Measurements from ENCODE around the gene CHRNE. TPM values are rescaled to one million over a fixed set of nuclear protein-coding genes. Genes with fewer than 3 reads are reported as not detected.

CHRNE gene
- total and polyA plus RNA-seq, 2 of the 8 experiments (the other 6 are each of a cell fraction or from before 2014, with no cell fraction given): 0.15 to 0.33 TPM

DNA sequence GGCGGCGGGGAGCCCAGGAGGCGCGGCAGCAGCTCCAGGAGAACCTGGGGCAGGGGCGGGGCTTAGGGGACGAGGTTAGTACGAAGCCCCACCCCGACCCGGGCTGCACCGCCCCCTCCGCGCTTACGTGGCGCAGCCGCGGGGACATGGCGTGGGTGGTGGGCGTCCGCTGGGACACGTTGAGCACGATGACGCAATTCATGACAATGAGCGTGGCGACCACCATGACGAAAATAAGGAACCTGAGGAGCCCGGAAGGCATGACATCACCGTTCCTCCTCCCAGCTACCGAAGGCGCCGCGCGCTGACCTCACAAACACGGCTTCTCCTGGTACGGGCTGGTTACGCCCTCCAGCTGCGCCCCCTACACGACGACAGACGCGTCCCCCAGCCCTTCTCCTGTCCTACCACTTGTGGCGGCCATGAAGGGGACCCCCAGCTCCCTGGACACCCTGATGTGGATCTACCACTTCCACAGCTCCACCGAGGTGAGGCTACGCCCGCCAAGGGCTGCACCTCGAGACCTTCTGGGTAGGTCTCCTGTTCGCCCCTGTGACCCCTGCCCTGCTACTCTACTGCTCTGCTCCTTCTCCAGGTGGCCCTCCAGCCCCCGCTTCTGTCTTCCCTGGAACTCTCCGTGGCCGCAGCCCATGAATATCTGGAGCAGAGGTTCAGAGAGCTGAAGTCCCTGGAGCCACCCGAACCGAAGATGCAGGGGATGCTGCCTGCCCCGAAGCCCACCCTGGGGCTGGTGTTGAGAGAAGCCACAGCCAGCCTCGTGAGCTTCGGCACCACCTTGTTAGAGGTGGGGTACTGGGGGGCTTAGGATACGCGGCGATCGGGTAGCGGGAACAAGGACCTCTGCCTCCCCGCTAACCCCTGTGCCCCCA is 3.3 kb downstream of the CHRNE start, which contains the start of gene C17orf107:
TSS of gene C17orf107 (plus strand) at position 196 of the 890 bp plus-strand sequence. CDS start at position 423, 227 bp downstream.
- TF ChIP-seq CEBPB (IDR thresholded peaks at IDR 0.05; ENCODE audit: low read depth, low read length) (0 out of 2 replicates have a peak, but pooled peaks have one; percentile 30), CREB1 (IDR thresholded peaks at IDR 0.05) (peak; percentile 79), SRF (IDR thresholded peaks at IDR 0.05; ENCODE audit: low read depth, low read length) (no peak)
- H2AFZ ChIP-seq (ENCODE audit: low read length): no peak within 1 kb of the TSS; the same call in 1 of the 2 replicates
- FAIRE-seq (no peak), DNase-seq (ENCODE audit: low read depth in 1 of 2, low spot score in 2 of 2) (no peak)
- H3K79me1 ChIP-seq (ENCODE audit: low read depth, low read length): no peaks in the 10 kb centered on the region
- H3K36me3 ChIP-seq (ENCODE audit: control insufficient read depth in 2 of 4, insufficient read depth in 4 of 4, low read length in 3 of 4): peaks cover 0 to 10% (median 5%) of the 10 kb centered on the region in 4 experiments; a peak in 4 of 8 replicates
- H3K79me2 ChIP-seq (ENCODE audit: control insufficient read depth in 1 of 2, insufficient read depth in 2 of 2, low read length in 2 of 2): no peaks in the 10 kb centered on the region
- 0 out of 7 replicates have a peak, but pooled peaks cover 0 to 2% (median 0%) of the 10 kb centered on the region in 4 experiments for H3K27me3 ChIP-seq (replicated peaks in 1 of 4; ENCODE audit: control insufficient read depth in 3 of 4, extremely low read depth in 1 of 4, insufficient read depth in 3 of 4, low read length in 3 of 4)
- H4K91ac ChIP-seq (replicated peaks; ENCODE audit: insufficient read length, low read length): no peak within 1 kb of the TSS
- H4K20me1 ChIP-seq (replicated peaks in 1 of 2; ENCODE audit: control insufficient read depth in 1 of 2, insufficient read depth in 2 of 2, low read length in 2 of 2): peaks cover 0 to 8% of the 10 kb centered on the region in 2 experiments
- 0 out of 2 replicates have a peak within 1 kb of the TSS, but pooled peaks have one; percentile 17 for H2BK12ac ChIP-seq (ENCODE audit: low read depth, low read length)
- peak within 1 kb of the TSS; percentile 14 for H4K8ac ChIP-seq (ENCODE audit: extremely low read depth, insufficient read depth, low read length)
- H4K5ac ChIP-seq (ENCODE audit: insufficient read length, low read depth, low read length): no peak within 1 kb of the TSS
- no peak within 1 kb of the TSS for H3K56ac ChIP-seq (replicated peaks; ENCODE audit: insufficient read length, low read depth, low read length)
- 0 out of 2 replicates have a peak within 1 kb of the TSS, but pooled peaks have one; percentile 8 for H2AK5ac ChIP-seq (ENCODE audit: low read depth, low read length)
- H3K9ac ChIP-seq (replicated peaks in 1 of 4; ENCODE audit: extremely low read depth in 1 of 4, low read depth in 3 of 4, low read length in 3 of 4): no peak within 1 kb of the TSS; a peak in 1 of 7 replicates
- POLR2A ChIA-PET (ENCODE audit: partially characterized antibody): interaction anchor here (0.7 to 6.4 kb wide), 18 partner anchors 9 to 195 kb away, joined by 3 to 49 read pairs (median 4); partner anchors contain the start of genes MED11, PELP1, PFN1 and PLD2
- peaks cover 0 to 13% (median 4%) of the 10 kb centered on the region in 4 experiments; a peak in 6 of 7 replicates for H3K4me1 ChIP-seq (replicated peaks in 1 of 4; ENCODE audit: control insufficient read depth in 3 of 4, insufficient read depth in 4 of 4, low read length in 3 of 4)
- H3K4ac ChIP-seq (replicated peaks; ENCODE audit: insufficient read length, low read depth, low read length): no peak within 1 kb of the TSS
- H3K4me2 ChIP-seq (ENCODE audit: insufficient read depth in 1 of 2, low read depth in 2 of 2, low read length in 2 of 2): peak within 1 kb of the TSS; percentile 51 to 73
- no peak within 1 kb of the TSS for H2BK20ac ChIP-seq (ENCODE audit: low read length)
- no peak within 1 kb of the TSS for H3K14ac ChIP-seq (ENCODE audit: insufficient read length)
- H3K23ac ChIP-seq (ENCODE audit: insufficient read length): no peak within 1 kb of the TSS
- CTCF ChIA-PET (ENCODE audit: partially characterized antibody): interaction anchor here (0.5 to 4.4 kb wide), 12 partner anchors 10 to 405 kb away, joined by 3 to 23 read pairs (median 4); no protein-coding TSS in a partner anchor
- no peak within 1 kb of the TSS for H2BK5ac ChIP-seq (ENCODE audit: low read depth, low read length)
- H3K23me2 ChIP-seq (ENCODE audit: low read depth, low read length): peaks cover 3% of the 10 kb centered on the region; the same call in 1 of the 2 replicates
- no peak within 1 kb of the TSS for H3K27ac ChIP-seq (ENCODE audit: low read depth, low read length)
- H3K18ac ChIP-seq (ENCODE audit: extremely low read depth, low read length): no peak within 1 kb of the TSS
- 87% methylated on average over 37 of the region's 60 CpGs; no CpG with 5 or more reads in 1 of the 2 experiments for WGBS, 2 experiments (ENCODE audit: extremely low coverage in 1 of 2, insufficient coverage in 1 of 2, insufficient read length in 1 of 2, insufficient replicate concordance in 2 of 2, low coverage in 1 of 2, low lambda C conversion rate in 2 of 2, missing lambda C conversion rate in 1 of 2)
- no peak within 1 kb of the TSS for H2BK120ac ChIP-seq (replicated peaks; ENCODE audit: low read depth, low read length)
- H3K9me3 ChIP-seq (ENCODE audit: insufficient read depth in 2 of 2, low read depth in 1 of 2, low read length in 1 of 2): no peaks in the 10 kb centered on the region
- peak within 1 kb of the TSS; percentile 22 to 58 (median 40); a peak in 7 of 8 replicates for H3K4me3 ChIP-seq (ENCODE audit: extremely low read depth in 1 of 4, insufficient read depth in 2 of 4, low read depth in 3 of 4, low read length in 4 of 4)
- H2BK15ac ChIP-seq (ENCODE audit: low read length): peak within 1 kb of the TSS; percentile 61; the same call in 1 of the 2 replicates

Data from H1 (cell line).